AG10803 (cell line): ENCODE measurements around the gene SDCCAG8.

ENCODE experiments used
- DNase-seq: peaks from one replicate; pipeline ENCODE4 v3.0.0; 2010; ENCODE audit warnings: low read depth
- H3K4me3 ChIP-seq: 2 replicates; pipeline ENCODE4 v1.5.1; 2011; ENCODE audit warnings: mild to moderate bottlenecking, low read length, control low read depth
- TF ChIP-seq, protein P1 (sequence below): conservative IDR thresholded peaks from 2 replicates; pipeline ENCODE4 v1.5.1; 2011; ENCODE audit warnings: mild to moderate bottlenecking, low read length, control low read depth, inconsistent platforms

The SDCCAG8 gene

GRCh38 chr1:243261390-243261789 is 5.5 kb downstream of the SDCCAG8 start:
- TF ChIP-seq, protein P1, sequence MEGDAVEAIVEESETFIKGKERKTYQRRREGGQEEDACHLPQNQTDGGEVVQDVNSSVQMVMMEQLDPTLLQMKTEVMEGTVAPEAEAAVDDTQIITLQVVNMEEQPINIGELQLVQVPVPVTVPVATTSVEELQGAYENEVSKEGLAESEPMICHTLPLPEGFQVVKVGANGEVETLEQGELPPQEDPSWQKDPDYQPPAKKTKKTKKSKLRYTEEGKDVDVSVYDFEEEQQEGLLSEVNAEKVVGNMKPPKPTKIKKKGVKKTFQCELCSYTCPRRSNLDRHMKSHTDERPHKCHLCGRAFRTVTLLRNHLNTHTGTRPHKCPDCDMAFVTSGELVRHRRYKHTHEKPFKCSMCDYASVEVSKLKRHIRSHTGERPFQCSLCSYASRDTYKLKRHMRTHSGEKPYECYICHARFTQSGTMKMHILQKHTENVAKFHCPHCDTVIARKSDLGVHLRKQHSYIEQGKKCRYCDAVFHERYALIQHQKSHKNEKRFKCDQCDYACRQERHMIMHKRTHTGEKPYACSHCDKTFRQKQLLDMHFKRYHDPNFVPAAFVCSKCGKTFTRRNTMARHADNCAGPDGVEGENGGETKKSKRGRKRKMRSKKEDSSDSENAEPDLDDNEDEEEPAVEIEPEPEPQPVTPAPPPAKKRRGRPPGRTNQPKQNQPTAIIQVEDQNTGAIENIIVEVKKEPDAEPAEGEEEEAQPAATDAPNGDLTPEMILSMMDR, result no peak
- DNase-seq, result peak; percentile 61

DNA sequence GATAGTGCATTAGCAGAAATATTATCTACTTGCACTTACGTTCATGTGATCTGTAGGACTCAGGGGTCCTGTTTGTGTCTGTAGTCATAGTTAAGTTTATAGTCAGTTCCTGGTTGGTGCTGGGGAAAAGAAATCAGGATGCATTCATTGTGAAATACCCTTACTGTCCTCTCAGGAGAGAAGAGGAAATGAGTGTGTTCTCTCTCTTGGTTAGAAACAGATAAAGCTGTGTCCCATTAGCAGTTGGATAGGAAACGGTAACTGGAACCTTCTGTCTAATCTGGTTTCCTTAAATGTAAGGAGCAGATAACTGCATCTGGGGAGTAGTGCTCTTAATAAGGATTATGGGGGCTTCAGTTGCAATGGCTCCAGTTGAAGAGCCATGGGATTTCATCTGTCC is 8.9 kb downstream of the SDCCAG8 start:
- TF ChIP-seq, protein P1, result no peak
- DNase-seq, result peak; percentile 82
- no peak overlapping the region for H3K4me3 ChIP-seq

More at GRCh38 chr1:243261390-243261789, 5.5 kb downstream of the SDCCAG8 start:
- no peak overlapping the region for H3K4me3 ChIP-seq

DNA sequence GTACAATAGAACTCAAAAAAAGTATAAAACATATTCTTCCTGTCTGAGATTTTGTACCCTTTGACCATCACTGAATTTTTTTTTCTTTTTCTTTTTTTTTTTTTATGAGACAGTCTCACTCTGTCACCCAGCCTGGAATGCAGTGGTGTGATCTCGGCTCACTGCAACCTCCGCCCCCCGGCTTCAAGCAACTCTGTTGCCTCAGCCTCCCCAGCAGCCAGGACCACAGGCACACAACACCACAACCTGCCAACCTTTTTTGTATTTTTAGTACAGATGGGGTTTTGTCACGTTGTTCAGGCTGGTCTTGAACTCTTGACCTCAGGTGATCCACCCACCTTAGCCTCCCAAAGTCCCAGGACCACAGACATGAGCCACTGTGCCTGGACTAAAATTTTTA is 10.4 kb downstream of the SDCCAG8 start:
- TF ChIP-seq, protein P1, result no peak
- no peak for DNase-seq

GRCh38 chr1:243267471-243267880 is 11.6 kb downstream of the SDCCAG8 start:
- no peak for DNase-seq
- TF ChIP-seq, protein P1, result no peak
- no peak overlapping the region for H3K4me3 ChIP-seq

More for the DNA sequence above, 10.4 kb downstream of the SDCCAG8 start:
- H3K4me3 ChIP-seq, result no peak overlapping the region

- peak; percentile 87 for DNase-seq
- H3K4me3 ChIP-seq, result no peak overlapping the region
Observed at GRCh38 chr1:243267914-243268653, 12.2 kb downstream of the SDCCAG8 start.

GRCh38 chr1:243268751-243269460 is 13.1 kb downstream of the SDCCAG8 start:
- H3K4me3 ChIP-seq, result no peak overlapping the region
- TF ChIP-seq, protein P1, result no peak
- DNase-seq, result no peak

More at GRCh38 chr1:243267914-243268653, 12.2 kb downstream of the SDCCAG8 start:
- TF ChIP-seq, protein P1, result no peak

DNA sequence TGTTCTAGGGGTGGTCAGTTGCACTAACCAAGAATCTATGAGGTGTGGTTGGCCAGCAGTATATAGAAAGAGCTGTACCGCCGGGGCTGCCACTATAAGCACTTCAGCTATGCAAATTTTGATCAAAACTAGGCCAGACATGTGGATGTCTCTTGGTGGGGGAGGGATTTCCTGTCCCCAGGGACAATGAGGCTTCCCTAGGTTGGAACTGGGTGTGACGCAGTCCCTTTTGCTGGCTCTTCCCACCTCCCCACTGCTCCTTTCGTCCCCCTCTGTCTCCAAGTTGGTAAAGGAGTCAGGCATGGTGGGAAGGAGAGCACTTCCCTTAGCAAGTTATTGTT is 13.6 kb downstream of the SDCCAG8 start:
- no peak overlapping the region for H3K4me3 ChIP-seq
- TF ChIP-seq, protein P1, result no peak
- DNase-seq, result no peak
